Testis (tissue), 3 donors: ENCODE measurements around the gene ZMAT5. TPM values are rescaled to one million over a fixed set of nuclear protein-coding genes. Genes with fewer than 3 reads are reported as not detected.

Experiments used
- DNase-seq: peaks from one replicate; pipeline ENCODE4 v3.0.0-alpha.2; 2019
- H3K27ac ChIP-seq, 2 donors: fragments of 200-600 bp; sonication (generic); one replicate each; pipeline ENCODE4 v1.5.1; 2019
- H3K27me3 ChIP-seq: fragments of 200-600 bp; sonication (generic); one replicate; pipeline ENCODE4 v1.5.1; 2019
- H3K36me3 ChIP-seq: fragments of 200-600 bp; sonication (generic); one replicate; pipeline ENCODE4 v1.5.1; 2017; ENCODE audit warnings: low read depth; ENCODE audit errors: missing control alignments
- H3K4me1 ChIP-seq: fragments of 200-600 bp; sonication (generic); one replicate; pipeline ENCODE4 v1.5.1; 2019
- H3K4me3 ChIP-seq, 2 donors: fragments of 200-600 bp; sonication (generic); one replicate each; pipeline ENCODE4 v1.5.1; 2017 to 2019
- H3K9me3 ChIP-seq: fragments of 200-600 bp; sonication (generic); one replicate; pipeline ENCODE4 v1.5.1; 2017
- POLR2A ChIP-seq: fragments of 450-650 bp; IDR thresholded peaks from one replicate; pipeline ENCODE4 v1.6.1; 2017; ENCODE audit warnings: antibody characterized with exemption, mild to moderate bottlenecking, moderate library complexity
- WGBS, 2 donors: methylation state at CpG; one replicate each; pipeline ENCODE4 v1.1.5; 2018; 5-methylcytosine and 5-hydroxymethylcytosine counted together
- intact Hi-C: fragments of 100-400 bp; cut with DNase I; formaldehyde crosslinking; loops from one replicate; pipeline ENCODE4 v1.15.1; 2023; ENCODE audit warnings: low total_unique reads
- polyA plus RNA-seq: library from polyadenylated mRNA; stranded (reverse); fragments of 350-450 nt; fragmentation: Illumina TruSeq; extraction: RNeasy Lipid Tissue Mini Kit (QIAGEN cat#74804); gene quantifications from one replicate; pipeline ENCODE4 v1.2.3, GENCODE V29; 2014; ENCODE audit warnings: low read depth, low replicate concordance; ENCODE audit not compliant: insufficient read depth
- total RNA-seq, 2 donors: library from RNA; depleted of rRNA; stranded (reverse); fragments of >200 nt; gene quantifications; one replicate each; pipeline ENCODE4 v1.2.3, GENCODE V29; 2016
- TF ChIP-seq, protein P1 (sequence below), 3 experiments: fragments of 450-650 bp in 2 of 3; fragments of 200-600 bp in 1 of 3; sonication (generic) in 1 of 3; IDR thresholded peaks; one replicate each; pipeline ENCODE4 v1.5.1; 2016 to 2019; ENCODE audit warnings: antibody characterized with exemption in 3 of 3, mild to moderate bottlenecking in 2 of 3, moderate library complexity in 1 of 3

Gene ZMAT5
- total and polyA plus RNA-seq, 3 donors from 2014 or later, result 16.7 to 23.4 (median 19.6) TPM

DNA sequence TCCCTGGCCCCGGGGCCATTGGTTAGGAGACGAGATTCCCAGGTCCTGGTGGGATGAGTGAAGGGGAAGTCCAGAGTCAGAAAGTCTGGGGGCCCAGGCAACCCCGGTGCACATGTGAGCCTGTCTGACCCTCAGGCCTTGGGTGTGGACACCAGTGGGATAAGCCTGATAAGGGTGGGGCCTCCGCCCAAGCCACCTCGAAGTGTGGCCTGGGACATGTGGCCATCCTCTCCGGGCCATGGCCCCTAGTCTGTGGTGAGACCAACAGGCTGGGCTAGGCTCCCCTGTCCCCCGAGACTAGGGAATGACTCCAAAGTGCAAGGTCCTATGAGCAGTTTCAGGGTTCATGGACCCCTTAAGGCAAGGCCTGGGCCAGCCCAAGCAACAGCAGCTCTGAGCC is 40.7 kb downstream of the ZMAT5 start:
- no peaks in the 10 kb centered on the region for H3K27me3 ChIP-seq
- no peaks in the 10 kb centered on the region for H3K36me3 ChIP-seq
- H3K9me3 ChIP-seq, result no peaks in the 10 kb centered on the region
- TF ChIP-seq POLR2A, result no peak
- TF ChIP-seq, protein P1, sequence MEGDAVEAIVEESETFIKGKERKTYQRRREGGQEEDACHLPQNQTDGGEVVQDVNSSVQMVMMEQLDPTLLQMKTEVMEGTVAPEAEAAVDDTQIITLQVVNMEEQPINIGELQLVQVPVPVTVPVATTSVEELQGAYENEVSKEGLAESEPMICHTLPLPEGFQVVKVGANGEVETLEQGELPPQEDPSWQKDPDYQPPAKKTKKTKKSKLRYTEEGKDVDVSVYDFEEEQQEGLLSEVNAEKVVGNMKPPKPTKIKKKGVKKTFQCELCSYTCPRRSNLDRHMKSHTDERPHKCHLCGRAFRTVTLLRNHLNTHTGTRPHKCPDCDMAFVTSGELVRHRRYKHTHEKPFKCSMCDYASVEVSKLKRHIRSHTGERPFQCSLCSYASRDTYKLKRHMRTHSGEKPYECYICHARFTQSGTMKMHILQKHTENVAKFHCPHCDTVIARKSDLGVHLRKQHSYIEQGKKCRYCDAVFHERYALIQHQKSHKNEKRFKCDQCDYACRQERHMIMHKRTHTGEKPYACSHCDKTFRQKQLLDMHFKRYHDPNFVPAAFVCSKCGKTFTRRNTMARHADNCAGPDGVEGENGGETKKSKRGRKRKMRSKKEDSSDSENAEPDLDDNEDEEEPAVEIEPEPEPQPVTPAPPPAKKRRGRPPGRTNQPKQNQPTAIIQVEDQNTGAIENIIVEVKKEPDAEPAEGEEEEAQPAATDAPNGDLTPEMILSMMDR (IDR thresholded peaks at IDR 0.05), result no peak
- H3K4me3 ChIP-seq, result no peak overlapping the region
- intact Hi-C loops, result no loop called here
- no peak for DNase-seq
- peaks cover 4% of the 10 kb centered on the region for H3K4me1 ChIP-seq
- 88 to 89% methylated on average over 3 to 7 of the region's 7 CpGs for WGBS, 2 donors
- H3K27ac ChIP-seq, result no peak overlapping the region

DNA sequence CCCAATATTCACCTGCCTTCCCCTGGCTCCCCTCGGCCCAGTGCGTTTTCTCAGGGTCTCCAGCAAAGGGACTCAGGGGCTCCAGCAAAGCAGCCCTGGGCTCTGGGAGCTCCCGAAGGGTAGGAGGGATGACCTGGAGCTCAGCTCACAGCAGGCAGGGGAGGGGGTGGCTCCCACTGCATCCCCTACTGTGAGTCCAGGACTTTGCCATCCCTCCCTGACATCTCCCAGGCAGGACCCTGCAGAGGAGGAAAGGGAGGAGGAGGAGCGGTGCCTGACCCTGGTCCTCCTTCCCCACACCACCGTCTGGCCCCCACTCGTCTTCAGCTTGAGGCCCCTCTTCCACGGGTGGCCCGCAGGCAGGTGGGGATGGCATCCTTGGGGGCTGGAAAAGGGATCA is 42.0 kb downstream of the ZMAT5 start:
- H3K36me3 ChIP-seq, result no peaks in the 10 kb centered on the region
- H3K4me1 ChIP-seq, result peaks cover 4% of the 10 kb centered on the region
- no peaks in the 10 kb centered on the region for H3K9me3 ChIP-seq
- 70 to 78% methylated on average over 5 to 8 of the region's 8 CpGs for WGBS, 2 donors
- H3K4me3 ChIP-seq, result no peak overlapping the region
- TF ChIP-seq, protein P1 (IDR thresholded peaks at IDR 0.05), result no peak
- TF ChIP-seq POLR2A, result no peak
- intact Hi-C loops, result no loop called here
- no peak overlapping the region for H3K27ac ChIP-seq
- no peak for DNase-seq
- H3K27me3 ChIP-seq, result no peaks in the 10 kb centered on the region

DNA sequence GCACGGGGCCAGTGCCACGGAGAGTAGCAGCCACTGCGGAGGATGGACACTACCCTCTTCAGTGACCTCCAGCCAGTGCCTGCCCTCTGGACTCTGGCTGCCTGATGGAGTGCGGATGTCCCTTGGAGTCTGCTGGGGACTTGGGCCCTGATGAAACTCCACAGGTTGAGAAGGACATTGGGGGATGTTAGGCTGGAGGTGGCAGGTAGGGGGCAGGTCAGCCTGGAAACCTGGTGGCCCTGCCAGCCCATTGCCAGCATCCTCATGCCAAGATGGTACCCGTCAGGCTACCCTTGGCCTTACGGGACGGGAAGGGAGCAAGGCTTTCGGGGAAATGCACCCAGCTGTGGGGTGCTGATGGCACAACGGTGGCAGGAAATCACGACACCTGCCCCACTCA is 43.0 kb downstream of the ZMAT5 start:
- DNase-seq, result no peak
- no peaks in the 10 kb centered on the region for H3K36me3 ChIP-seq
- 97 to 98% methylated on average over 10 of the region's 10 CpGs for WGBS, 2 donors
- no peak for TF ChIP-seq POLR2A
- TF ChIP-seq, protein P1 (IDR thresholded peaks at IDR 0.05), result no peak
- no peak overlapping the region for H3K4me3 ChIP-seq
- peaks cover 4% of the 10 kb centered on the region for H3K4me1 ChIP-seq
- intact Hi-C loops, result no loop called here
- no peaks in the 10 kb centered on the region for H3K9me3 ChIP-seq
- H3K27me3 ChIP-seq, result peaks cover 4% of the 10 kb centered on the region
- no peak overlapping the region for H3K27ac ChIP-seq

DNA sequence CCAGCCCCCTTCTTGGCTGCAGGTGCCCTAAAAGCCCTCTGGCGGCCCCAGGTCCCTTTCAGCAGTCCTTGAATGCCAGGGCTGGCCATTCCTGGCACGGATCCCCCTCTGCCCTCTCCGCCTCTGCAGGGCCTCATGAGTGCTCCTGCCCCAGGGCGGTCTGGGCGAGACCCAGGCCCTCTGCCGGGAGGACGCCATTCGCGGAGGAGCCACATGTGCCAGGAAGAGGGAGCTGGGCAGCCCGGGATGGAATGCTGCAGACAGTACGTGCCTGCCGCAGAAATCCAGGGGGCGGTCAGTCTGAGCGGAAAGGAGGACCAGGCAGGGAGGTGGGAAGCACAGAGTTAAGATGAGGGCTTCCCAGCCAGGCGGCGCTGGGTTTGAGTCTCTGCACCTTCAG is 44.2 kb downstream of the ZMAT5 start:
- Histone ChIP-seq H3K27me3 (peaks cover 4% of the 10 kb centered on the region), H3K4me1 (peaks cover 4% of the 10 kb centered on the region), H3K36me3 (no peaks in the 10 kb centered on the region), H3K4me3 (no peak overlapping the region), H3K27ac (no peak overlapping the region), H3K9me3 (no peaks in the 10 kb centered on the region)
- DNase-seq, result no peak
- intact Hi-C loops, result no loop called here
- 83 to 84% methylated on average over 14 to 16 of the region's 16 CpGs for WGBS, 2 donors
- no peak for TF ChIP-seq POLR2A
- TF ChIP-seq, protein P1 (IDR thresholded peaks at IDR 0.05), result no peak

DNA sequence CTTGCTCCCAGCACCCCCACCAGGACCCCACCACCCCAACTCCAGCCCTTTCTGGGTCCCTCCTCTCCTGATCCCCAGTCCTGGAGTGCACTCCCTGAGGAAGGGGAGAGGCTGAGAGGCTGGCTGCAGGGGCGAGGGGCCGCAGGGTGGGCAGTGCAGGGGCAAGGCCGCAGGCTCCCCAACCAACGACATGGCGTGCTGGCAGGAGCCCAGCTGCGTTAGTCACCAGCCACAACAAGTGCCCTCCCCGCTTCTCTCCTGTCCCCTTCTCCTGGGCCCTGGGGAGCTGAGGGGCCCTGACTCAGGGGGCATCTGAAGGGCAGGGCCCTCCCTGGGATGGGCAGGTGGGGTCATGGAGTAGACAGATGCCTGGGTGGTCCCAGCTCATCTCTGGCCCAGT is 44.7 kb downstream of the ZMAT5 start:
- peaks cover 4% of the 10 kb centered on the region for H3K4me1 ChIP-seq
- no peak for TF ChIP-seq POLR2A
- TF ChIP-seq, protein P1 (IDR thresholded peaks at IDR 0.05), result no peak
- no peak for DNase-seq
- H3K27ac ChIP-seq, result no peak overlapping the region
- WGBS, 2 donors, result 88 to 89% methylated on average over 4 to 6 of the region's 7 CpGs
- intact Hi-C loops, result no loop called here
- peaks cover 4% of the 10 kb centered on the region for H3K27me3 ChIP-seq
- H3K9me3 ChIP-seq, result no peaks in the 10 kb centered on the region
- no peak overlapping the region for H3K4me3 ChIP-seq
- no peaks in the 10 kb centered on the region for H3K36me3 ChIP-seq
